ENCODE data around the gene REG3A.

Gene REG3A

GRCh38 chr2:79120194-79120713, 39.3 kb downstream of the REG3A start, which contains the start of gene REG1A:
Gene REG1A (plus strand): TSS chr2:79120488. CDS start chr2:79120862, 374 bp downstream.
- no peak for DNase-seq (ENCODE audit: low read depth)

- DNase-seq (ENCODE audit: low read depth): no peak
Measured at GRCh38 chr2:79116997-79117928, 42.3 kb downstream of the REG3A start.

- no peak for DNase-seq (ENCODE audit: low read depth)
Measured at GRCh38 chr2:79114797-79115494, 44.6 kb downstream of the REG3A start.

- DNase-seq (ENCODE audit: low read depth): no peak
Measured at GRCh38 chr2:79112269-79112668, 47.3 kb downstream of the REG3A start.

Measured in amniotic epithelial cell (primary cell).